CD4-positive, alpha-beta T cell treated with Interleukin-2 at 100 ng/mL for 4 hours (primary cell): ENCODE measurements around the gene CPVL.

Experiments used
- DNase-seq: peaks from one replicate; pipeline ENCODE4 v3.0.0-alpha.2; 2020; ENCODE audit warnings: low spot score

CPVL gene

GRCh38 chr7:29154076-29154475, 7.7 kb upstream of the CPVL start:
- DNase-seq = no peak

- no peak for DNase-seq
These were observed 4.5 kb upstream of the CPVL start for GRCh38 chr7:29150856-29151255.

- no peak for DNase-seq
These were observed 2.7 kb upstream of the CPVL start for GRCh38 chr7:29149036-29149435.

GRCh38 chr7:29147821-29148220, 1.5 kb upstream of the CPVL start:
- no peak for DNase-seq

- DNase-seq = no peak
These were observed 712 bp upstream of the CPVL start for GRCh38 chr7:29146888-29147609.

- DNase-seq = no peak
These were observed 732 bp downstream of the CPVL start for GRCh38 chr7:29145553-29146056.

- no peak for DNase-seq
These were observed 2.6 kb downstream of the CPVL start for GRCh38 chr7:29143751-29144150.

GRCh38 chr7:29142021-29142727, 4.2 kb downstream of the CPVL start:
- DNase-seq = no peak

GRCh38 chr7:29140873-29141468, 5.4 kb downstream of the CPVL start:
- no peak for DNase-seq

GRCh38 chr7:29139796-29140195, 6.5 kb downstream of the CPVL start:
- DNase-seq = no peak

GRCh38 chr7:29139191-29139590, 7.1 kb downstream of the CPVL start:
- DNase-seq = no peak

- DNase-seq = no peak
These were observed 7.7 kb downstream of the CPVL start for GRCh38 chr7:29138588-29138987.

GRCh38 chr7:29135846-29136245, 10.5 kb downstream of the CPVL start:
- no peak for DNase-seq

GRCh38 chr7:29132980-29133379, 13.4 kb downstream of the CPVL start:
- no peak for DNase-seq

GRCh38 chr7:29131678-29132077, 14.7 kb downstream of the CPVL start:
- no peak for DNase-seq

- DNase-seq = no peak
These were observed 16.2 kb downstream of the CPVL start for GRCh38 chr7:29130096-29130495.

- no peak for DNase-seq
These were observed 18.8 kb downstream of the CPVL start for GRCh38 chr7:29127527-29127926.

GRCh38 chr7:29126804-29127203, 19.5 kb downstream of the CPVL start:
- no peak for DNase-seq

- no peak for DNase-seq
These were observed 22.6 kb downstream of the CPVL start for GRCh38 chr7:29123626-29124190.

GRCh38 chr7:29122759-29123158, 23.6 kb downstream of the CPVL start:
- no peak for DNase-seq

- no peak for DNase-seq
These were observed 24.3 kb downstream of the CPVL start for GRCh38 chr7:29122081-29122480.

GRCh38 chr7:29120955-29121354, 25.4 kb downstream of the CPVL start:
- no peak for DNase-seq

- DNase-seq = no peak
These were observed 26.8 kb downstream of the CPVL start for GRCh38 chr7:29119538-29119937.
